ENCODE data around the gene TP53AIP1.

Gene TP53AIP1

GRCh38 chr11:128905345-128906184 lies 37.1 kb downstream of the TP53AIP1 start:
- peaks cover 23% of the 10 kb centered on the region for H3K27me3 ChIP-seq (ENCODE audit: insufficient read depth, low read length)
- no peak overlapping the region for H2AFZ ChIP-seq (ENCODE audit: low read depth, low read length)
- H3K36me3 ChIP-seq (ENCODE audit: insufficient read depth, low read length): no peaks in the 10 kb centered on the region
- peaks cover 5% of the 10 kb centered on the region for H3K4me1 ChIP-seq (ENCODE audit: insufficient read depth, low read length)
- H3K4me3 ChIP-seq (ENCODE audit: low read length): no peak overlapping the region
- no peaks in the 10 kb centered on the region for H3K9me3 ChIP-seq (ENCODE audit: low read length)

GRCh38 chr11:128904656-128905344 lies 37.9 kb downstream of the TP53AIP1 start:
- H2AFZ ChIP-seq (ENCODE audit: low read depth, low read length): no peak overlapping the region
- peaks cover 23% of the 10 kb centered on the region for H3K27me3 ChIP-seq (ENCODE audit: insufficient read depth, low read length)
- no peaks in the 10 kb centered on the region for H3K9me3 ChIP-seq (ENCODE audit: low read length)
- H3K4me3 ChIP-seq (ENCODE audit: low read length): no peak overlapping the region
- H3K36me3 ChIP-seq (ENCODE audit: insufficient read depth, low read length): no peaks in the 10 kb centered on the region
- H3K4me1 ChIP-seq (ENCODE audit: insufficient read depth, low read length): peaks cover 5% of the 10 kb centered on the region

GRCh38 chr11:128904303-128904655 lies 38.4 kb downstream of the TP53AIP1 start:
- Histone ChIP-seq H2AFZ (ENCODE audit: low read depth, low read length) (no peak overlapping the region), H3K9me3 (ENCODE audit: low read length) (no peaks in the 10 kb centered on the region), H3K4me3 (ENCODE audit: low read length) (no peak overlapping the region), H3K36me3 (ENCODE audit: insufficient read depth, low read length) (no peaks in the 10 kb centered on the region), H3K27me3 (ENCODE audit: insufficient read depth, low read length) (peaks cover 23% of the 10 kb centered on the region), H3K4me1 (ENCODE audit: insufficient read depth, low read length) (peaks cover 5% of the 10 kb centered on the region)

- H3K4me1 ChIP-seq (ENCODE audit: insufficient read depth, low read length): peaks cover 5% of the 10 kb centered on the region
- peaks cover 23% of the 10 kb centered on the region for H3K27me3 ChIP-seq (ENCODE audit: insufficient read depth, low read length)
- H3K9me3 ChIP-seq (ENCODE audit: low read length): no peaks in the 10 kb centered on the region
- H3K4me3 ChIP-seq (ENCODE audit: low read length): no peak overlapping the region
- H3K36me3 ChIP-seq (ENCODE audit: insufficient read depth, low read length): no peaks in the 10 kb centered on the region
- H2AFZ ChIP-seq (ENCODE audit: low read depth, low read length): no peak overlapping the region
Observed at GRCh38 chr11:128903248-128904061, 39.2 kb downstream of the TP53AIP1 start.

- Histone ChIP-seq H2AFZ (ENCODE audit: low read depth, low read length) (no peak overlapping the region), H3K36me3 (ENCODE audit: insufficient read depth, low read length) (no peaks in the 10 kb centered on the region), H3K27me3 (ENCODE audit: insufficient read depth, low read length) (peaks cover 23% of the 10 kb centered on the region), H3K4me1 (ENCODE audit: insufficient read depth, low read length) (peaks cover 5% of the 10 kb centered on the region), H3K9me3 (ENCODE audit: low read length) (no peaks in the 10 kb centered on the region), H3K4me3 (ENCODE audit: low read length) (no peak overlapping the region)
Observed at GRCh38 chr11:128902515-128903066, 40.1 kb downstream of the TP53AIP1 start.

- Histone ChIP-seq H3K9me3 (ENCODE audit: low read length) (no peaks in the 10 kb centered on the region), H3K27me3 (ENCODE audit: insufficient read depth, low read length) (peaks cover 23% of the 10 kb centered on the region), H3K4me1 (ENCODE audit: insufficient read depth, low read length) (peaks cover 5% of the 10 kb centered on the region), H2AFZ (ENCODE audit: low read depth, low read length) (no peak overlapping the region), H3K4me3 (ENCODE audit: low read length) (no peak overlapping the region), H3K36me3 (ENCODE audit: insufficient read depth, low read length) (no peaks in the 10 kb centered on the region)
Observed at GRCh38 chr11:128901653-128902514, 40.8 kb downstream of the TP53AIP1 start.

GRCh38 chr11:128900468-128900867 lies 42.2 kb downstream of the TP53AIP1 start:
- H3K36me3 ChIP-seq (ENCODE audit: insufficient read depth, low read length): no peaks in the 10 kb centered on the region
- no peaks in the 10 kb centered on the region for H3K9me3 ChIP-seq (ENCODE audit: low read length)
- H3K27me3 ChIP-seq (ENCODE audit: insufficient read depth, low read length): peaks cover 23% of the 10 kb centered on the region
- H3K4me1 ChIP-seq (ENCODE audit: insufficient read depth, low read length): peaks cover 5% of the 10 kb centered on the region
- no peak overlapping the region for H3K4me3 ChIP-seq (ENCODE audit: low read length)
- no peak overlapping the region for H2AFZ ChIP-seq (ENCODE audit: low read depth, low read length)

GRCh38 chr11:128898580-128899344 lies 43.9 kb downstream of the TP53AIP1 start:
- Histone ChIP-seq H3K4me3 (ENCODE audit: low read length) (no peak overlapping the region), H3K9me3 (ENCODE audit: low read length) (no peaks in the 10 kb centered on the region), H2AFZ (ENCODE audit: low read depth, low read length) (no peak overlapping the region), H3K36me3 (ENCODE audit: insufficient read depth, low read length) (no peaks in the 10 kb centered on the region), H3K4me1 (ENCODE audit: insufficient read depth, low read length) (peaks cover 3% of the 10 kb centered on the region), H3K27me3 (ENCODE audit: insufficient read depth, low read length) (peaks cover 17% of the 10 kb centered on the region)

- Histone ChIP-seq H3K4me1 (ENCODE audit: insufficient read depth, low read length) (peaks cover 3% of the 10 kb centered on the region), H3K9me3 (ENCODE audit: low read length) (no peaks in the 10 kb centered on the region), H3K27me3 (ENCODE audit: insufficient read depth, low read length) (peaks cover 17% of the 10 kb centered on the region), H2AFZ (ENCODE audit: low read depth, low read length) (no peak overlapping the region), H3K4me3 (ENCODE audit: low read length) (no peak overlapping the region), H3K36me3 (ENCODE audit: insufficient read depth, low read length) (no peaks in the 10 kb centered on the region)
Observed at GRCh38 chr11:128897826-128898225, 44.8 kb downstream of the TP53AIP1 start.

GRCh38 chr11:128896356-128896755 lies 46.3 kb downstream of the TP53AIP1 start:
- Histone ChIP-seq H3K4me1 (ENCODE audit: insufficient read depth, low read length) (peaks cover 4% of the 10 kb centered on the region), H3K9me3 (ENCODE audit: low read length) (no peaks in the 10 kb centered on the region), H3K36me3 (ENCODE audit: insufficient read depth, low read length) (no peaks in the 10 kb centered on the region), H3K27me3 (ENCODE audit: insufficient read depth, low read length) (peaks cover 10% of the 10 kb centered on the region), H3K4me3 (ENCODE audit: low read length) (no peak overlapping the region), H2AFZ (ENCODE audit: low read depth, low read length) (no peak overlapping the region)

GRCh38 chr11:128895526-128895925 lies 47.1 kb downstream of the TP53AIP1 start:
- Histone ChIP-seq H2AFZ (ENCODE audit: low read depth, low read length) (no peak overlapping the region), H3K36me3 (ENCODE audit: insufficient read depth, low read length) (no peaks in the 10 kb centered on the region), H3K27me3 (ENCODE audit: insufficient read depth, low read length) (peaks cover 10% of the 10 kb centered on the region), H3K9me3 (ENCODE audit: low read length) (no peaks in the 10 kb centered on the region), H3K4me1 (ENCODE audit: insufficient read depth, low read length) (peaks cover 8% of the 10 kb centered on the region), H3K4me3 (ENCODE audit: low read length) (no peak overlapping the region)
